COR-L47 (cell line): ENCODE results near the gene LRRC56.
A peak's percentile ranks its signal among the peaks of the same experiment; 100 is the strongest.
"Not testable (repeated sequence)": the region's sequence is repeated elsewhere in the genome, so short reads cannot be mapped to it uniquely, and the experiment has no call there.

Experiments
- DNase-seq: peaks from one replicate; lab custom pipeline; 2025; lab: John Stamatoyannopoulos, UW

LRRC56 gene

DNA sequence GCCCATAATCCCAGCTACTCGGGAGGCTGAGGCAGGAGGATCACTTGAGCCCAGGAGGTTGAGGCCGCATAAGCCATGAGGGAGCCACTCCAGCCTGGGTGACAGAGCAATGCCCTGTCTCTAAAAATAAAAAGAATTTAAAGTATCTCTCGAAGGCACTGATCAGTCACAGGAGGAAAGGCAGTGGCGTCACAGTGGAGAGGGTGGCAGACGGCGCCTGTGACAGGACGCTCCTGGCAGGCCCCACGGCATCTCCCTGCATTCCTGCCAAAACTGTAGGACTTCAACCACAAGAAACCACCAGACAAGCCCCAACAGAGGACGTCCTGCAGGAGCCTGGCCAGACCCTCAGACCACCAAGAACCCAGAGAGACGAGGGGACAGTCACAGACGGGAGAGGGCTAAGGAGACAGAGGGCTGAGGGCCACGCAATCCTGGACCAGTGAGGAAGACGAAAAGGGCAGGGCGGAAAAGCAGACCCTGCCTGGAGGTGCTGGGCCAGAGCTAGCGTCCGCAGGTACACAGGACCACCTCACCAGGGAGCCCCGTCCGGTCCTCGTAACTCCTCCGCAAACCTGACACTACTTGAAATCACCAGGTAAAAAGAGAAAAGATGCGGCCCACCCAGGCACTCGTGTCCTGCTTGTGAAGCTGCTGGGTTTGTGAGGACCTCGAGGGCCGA lies 36.2 kb upstream of the LRRC56 start:
- DNase-seq, result no peak

GRCh38 chr11:501683-502287 lies 35.5 kb upstream of the LRRC56 start:
- DNase-seq, result no peak

GRCh38 chr11:502288-503178 lies 34.8 kb upstream of the LRRC56 start:
- no peak for DNase-seq

DNA sequence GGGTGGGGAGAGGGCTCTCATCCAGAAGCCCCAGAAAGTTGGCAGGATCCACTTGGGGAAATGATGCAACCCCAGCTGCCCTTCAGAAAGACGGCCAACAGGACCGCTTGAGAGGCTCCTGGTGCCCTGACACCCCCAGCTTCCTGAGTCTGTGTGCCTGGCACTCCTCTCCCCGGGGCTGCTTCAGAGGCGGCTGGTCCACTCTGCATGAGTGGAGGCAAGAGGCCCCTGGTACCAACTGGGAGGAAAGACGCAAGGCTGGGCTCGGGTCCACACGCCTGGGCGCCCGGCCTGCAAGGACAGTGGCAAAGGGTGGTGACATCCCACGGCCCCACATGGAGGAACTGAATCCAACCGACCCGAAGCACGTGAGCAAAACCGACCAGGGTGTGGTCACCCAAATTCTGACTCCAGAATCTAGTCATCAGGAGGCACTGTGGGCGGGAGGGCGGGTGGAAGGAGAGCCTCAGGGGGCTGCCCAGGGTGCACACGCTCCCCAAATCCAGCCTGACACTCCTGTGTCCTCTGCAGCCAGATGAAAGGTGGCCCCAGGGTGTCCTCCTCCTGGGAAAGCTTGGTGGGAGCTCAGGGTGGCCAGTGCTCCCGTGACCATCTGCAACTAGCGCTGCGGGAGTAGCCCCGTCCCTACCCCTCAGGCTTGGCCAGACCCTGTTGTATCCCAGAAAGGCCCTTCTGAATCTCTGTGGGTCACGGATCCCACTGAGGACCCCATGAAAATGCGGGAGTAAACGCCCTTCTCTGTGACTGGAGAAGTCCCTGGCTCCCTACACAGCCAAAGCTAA lies 33.9 kb upstream of the LRRC56 start:
- no peak for DNase-seq

DNA sequence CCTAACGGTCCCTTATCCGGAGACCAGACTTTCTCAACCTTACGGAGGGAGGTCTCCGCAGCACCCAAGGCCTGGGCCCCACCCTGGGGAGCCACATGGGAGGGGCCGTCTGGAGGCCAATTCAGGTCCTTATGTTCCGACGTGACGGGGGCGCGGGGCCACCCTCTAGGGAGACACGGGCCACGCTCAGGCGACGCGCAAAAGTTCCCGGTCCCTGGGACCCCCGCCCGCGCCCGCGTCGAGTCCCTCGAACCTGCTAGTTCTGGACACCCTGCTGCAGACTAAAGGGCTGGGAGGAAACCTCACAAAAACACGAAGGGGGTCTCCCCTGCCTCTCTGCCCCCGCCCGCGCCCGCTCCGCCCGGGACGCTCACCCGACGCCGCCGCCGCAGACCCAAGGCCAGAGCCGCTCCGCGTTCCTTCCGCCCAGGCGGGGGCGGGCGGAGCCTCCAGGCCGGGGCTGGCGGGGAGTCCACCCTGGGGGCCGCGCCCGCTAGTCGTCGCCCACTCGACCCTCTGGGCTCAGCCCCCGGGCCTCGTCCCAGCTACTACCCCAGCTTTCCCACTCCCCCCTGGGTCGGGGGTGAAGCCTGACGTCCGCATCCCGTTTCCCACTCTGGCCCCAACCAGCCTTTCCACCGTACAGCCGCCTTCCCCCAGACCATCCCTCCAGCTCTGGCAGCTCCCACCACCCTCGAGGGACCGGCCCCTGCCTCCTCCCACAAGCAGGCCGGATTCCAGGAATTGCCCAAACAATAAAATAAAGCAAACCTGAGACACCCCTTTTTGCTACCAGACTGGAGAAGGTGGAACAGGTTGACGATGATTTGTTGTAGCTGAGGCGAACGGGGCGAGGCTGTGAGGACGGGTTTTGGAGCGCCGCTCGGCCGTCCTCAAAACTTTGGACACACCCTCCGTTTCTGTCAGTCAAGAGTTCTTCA lies 33.0 kb upstream of the LRRC56 start:
- DNase-seq, result no peak

DNA sequence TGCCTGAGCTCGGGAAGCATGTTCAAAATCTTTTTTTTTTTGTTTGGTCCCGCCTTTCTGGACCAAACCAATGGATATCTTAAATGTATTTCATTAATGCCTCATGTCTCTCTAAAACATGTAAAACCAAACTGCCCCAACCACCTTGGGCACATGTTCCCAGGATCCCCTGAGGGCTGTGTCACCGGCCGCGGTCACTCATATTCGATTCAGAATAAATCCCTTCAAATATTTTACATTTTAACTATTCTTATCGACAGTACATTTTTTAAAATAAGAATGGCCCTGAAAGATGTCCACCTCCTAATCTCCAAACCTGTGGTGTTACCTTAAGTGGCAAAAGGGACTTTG lies 32.4 kb upstream of the LRRC56 start:
- DNase-seq, result no peak

DNA sequence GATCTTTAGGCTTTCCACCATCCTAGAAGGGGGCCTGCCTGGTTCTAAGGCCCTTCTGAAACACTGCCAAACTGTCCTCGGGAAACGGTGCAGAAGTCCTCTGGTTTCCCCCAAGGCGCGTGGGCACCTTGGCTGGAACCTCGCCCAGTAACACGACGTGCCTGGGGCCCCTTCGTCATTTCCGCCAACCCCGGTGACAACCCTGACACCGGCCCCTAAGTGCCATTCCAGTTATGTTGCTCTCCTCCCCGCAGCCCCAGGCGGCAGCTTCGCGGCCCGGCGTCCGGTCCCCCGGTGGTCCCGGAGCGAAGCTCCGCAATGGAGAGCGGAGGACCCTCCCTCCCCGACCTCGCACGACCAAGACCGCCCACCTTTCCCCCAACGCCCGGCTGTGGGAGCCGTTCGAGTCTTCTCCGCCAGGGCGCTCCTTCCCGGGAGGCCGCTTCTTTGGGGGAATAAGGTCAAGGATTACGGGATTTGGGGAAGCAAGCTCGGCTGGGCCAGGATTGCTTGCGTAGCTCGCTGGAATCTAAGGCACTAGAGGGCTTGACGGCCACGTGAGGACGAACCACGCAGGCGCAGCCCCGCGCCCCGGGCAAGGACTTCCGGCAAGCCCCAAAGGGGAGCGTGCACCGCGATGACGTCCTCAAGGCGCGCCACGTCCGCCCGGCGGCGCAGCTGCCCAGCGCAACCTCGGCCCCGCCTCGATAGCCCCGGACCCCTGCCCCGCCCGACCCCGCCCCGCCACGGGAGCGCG lies 30.9 kb upstream of the LRRC56 start:
- peak; percentile 95 for DNase-seq

- peak; percentile 87 for DNase-seq
Observed at GRCh38 chr11:506995-507726, 30.2 kb upstream of the LRRC56 start, which contains the start of gene RNH1. Gene RNH1 (minus strand): TSS chr11:507242. CDS start chr11:502162, 5,080 bp downstream.

- no peak for DNase-seq
Observed at GRCh38 chr11:507727-508515, 29.4 kb upstream of the LRRC56 start.

DNA sequence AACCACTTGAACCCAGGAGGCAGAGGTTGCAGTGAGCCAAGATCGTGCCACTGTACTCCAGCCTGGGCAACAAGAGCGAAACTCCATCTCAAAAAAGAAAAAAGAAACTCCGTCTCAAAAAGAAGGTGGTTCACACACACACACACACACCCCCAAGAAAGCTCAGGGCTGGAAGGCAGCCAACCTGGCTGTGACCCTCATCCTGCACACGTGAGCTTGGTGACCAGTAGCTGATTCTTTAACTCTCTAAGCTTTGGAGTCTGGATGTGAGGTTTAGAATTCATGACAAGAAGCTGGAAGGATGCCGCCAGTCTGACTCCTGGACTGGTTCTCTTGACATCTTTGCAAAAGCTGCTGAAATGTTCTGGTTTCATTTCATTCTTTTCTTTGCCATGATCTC lies 28.4 kb upstream of the LRRC56 start:
- DNase-seq, result no peak

- DNase-seq, result no peak
Observed at GRCh38 chr11:512761-513595, 24.3 kb upstream of the LRRC56 start.

DNA sequence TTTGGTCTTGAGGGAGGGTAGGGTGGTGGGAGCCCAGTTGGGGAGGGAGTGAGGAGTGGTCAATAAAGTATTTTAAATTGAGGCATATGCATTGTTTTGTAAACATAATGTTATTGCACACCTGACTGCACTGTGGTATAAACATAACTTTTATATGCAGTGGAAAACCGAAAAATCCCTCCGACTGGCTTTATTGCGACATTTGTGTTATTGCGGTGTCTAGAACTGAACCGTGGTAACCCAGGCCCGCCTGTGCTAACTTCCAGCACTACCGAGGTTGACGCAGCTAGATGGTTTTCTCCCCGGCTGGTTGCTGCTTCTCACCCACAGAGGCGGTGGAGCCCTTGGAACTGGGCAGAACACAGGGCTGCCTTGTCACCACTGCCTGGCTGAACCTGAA lies 22.7 kb upstream of the LRRC56 start:
- no peak for DNase-seq

DNA sequence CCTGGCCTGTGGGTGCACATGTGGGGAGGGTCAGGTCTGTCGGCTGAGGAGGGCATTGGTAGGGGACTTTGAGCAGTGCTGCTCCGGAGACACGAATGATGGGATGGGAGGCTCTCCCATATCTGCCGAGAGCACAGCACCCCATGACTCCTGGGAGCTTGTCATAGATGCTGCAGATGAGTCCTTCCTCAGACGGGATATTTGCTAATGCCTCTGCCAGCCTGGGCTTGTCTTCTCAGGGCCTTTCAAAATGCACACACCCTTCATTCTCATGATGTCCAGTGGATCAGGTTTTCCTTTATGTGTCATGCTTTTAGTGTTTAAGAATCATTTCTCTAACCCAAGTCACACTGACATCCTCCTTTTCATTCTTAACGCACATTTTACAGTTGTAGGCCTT lies 22.2 kb upstream of the LRRC56 start:
- no peak for DNase-seq

DNA sequence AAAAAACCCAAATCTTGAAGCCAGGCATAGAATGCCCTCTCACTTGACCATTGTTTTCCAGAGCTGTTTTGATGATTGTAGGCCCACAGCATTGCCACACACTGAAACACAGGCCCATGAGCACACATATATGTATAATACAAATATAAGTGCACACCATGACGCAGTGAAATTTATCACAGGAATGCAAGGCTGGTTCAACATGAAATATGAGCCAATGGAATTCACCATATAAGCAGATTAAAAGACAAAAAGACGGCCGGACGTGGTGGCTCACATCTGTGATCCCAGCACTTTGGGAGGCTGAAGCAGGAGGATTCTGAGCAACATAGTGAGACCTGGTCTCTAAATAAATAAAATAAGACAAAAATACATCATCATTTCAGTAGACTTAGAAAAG lies 20.9 kb upstream of the LRRC56 start:
- no peak for DNase-seq

- DNase-seq, result not testable (repeated sequence)
Observed at GRCh38 chr11:516918-517685, 20.2 kb upstream of the LRRC56 start.

GRCh38 chr11:518463-519202 lies 18.7 kb upstream of the LRRC56 start:
- DNase-seq, result no peak
